Measurements from ENCODE around the gene CHCHD6. TPM values are rescaled to one million over a fixed set of nuclear protein-coding genes. Genes with fewer than 3 reads are reported as not detected.

Gene CHCHD6
- total and polyA plus RNA-seq, 2 of the 4 experiments (the other 2 are of a cell fraction), result 18.8 to 28.9 TPM

DNA sequence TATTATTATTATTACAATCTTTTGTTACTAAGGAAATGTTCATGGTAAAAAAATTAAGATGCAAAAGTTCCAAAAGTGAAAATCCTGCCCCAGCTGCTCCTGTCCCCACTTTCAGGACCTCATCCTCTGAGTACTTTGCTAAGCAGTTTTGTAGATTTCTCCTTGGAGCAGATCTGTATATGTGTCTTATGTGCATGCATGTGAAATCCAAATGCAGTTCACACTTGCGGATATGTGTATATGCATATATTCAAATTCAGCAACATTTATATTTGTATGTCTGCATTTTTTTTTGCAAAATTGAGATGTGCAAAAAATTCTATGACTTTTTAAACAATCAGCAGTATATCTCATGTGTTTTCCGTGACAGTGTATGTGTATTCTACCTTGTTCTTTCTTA lies 19.2 kb downstream of the CHCHD6 start:
- no peak overlapping the region for H3K9ac ChIP-seq (ENCODE audit: low read depth, low read length)
- H3K9me1 ChIP-seq (ENCODE audit: insufficient read depth, low read length), result no peaks in the 10 kb centered on the region
- no peak overlapping the region for H3K27ac ChIP-seq (ENCODE audit: insufficient read depth, low read length)
- in situ Hi-C loops (cut with MboI; ENCODE audit: low sequenced_read_pairs), result no loop called here
- no peaks in the 10 kb centered on the region for H3K27me3 ChIP-seq (ENCODE audit: control insufficient read depth, insufficient read depth, low read length)
- no peaks in the 10 kb centered on the region for H3K4me1 ChIP-seq (ENCODE audit: control insufficient read depth, insufficient read depth, low read length)
- ATAC-seq (ENCODE audit: low read depth) (no peak), DNase-seq (no peak)
- no peak overlapping the region for H3K4me3 ChIP-seq (ENCODE audit: insufficient read depth, low read depth, low read length)
- H3K4ac ChIP-seq (ENCODE audit: low read depth, low read length), result no peak overlapping the region
- H2AK5ac ChIP-seq (ENCODE audit: low read depth, low read length), result no peak overlapping the region
- H4K8ac ChIP-seq (ENCODE audit: low read depth in 2 of 2, low read length in 2 of 2), result no peak overlapping the region
- H2AK9ac ChIP-seq (replicated peaks; ENCODE audit: low read depth, low read length, poor library complexity), result no peak overlapping the region
- no peak overlapping the region for H2BK15ac ChIP-seq (ENCODE audit: low read depth, low read length)
- no peak overlapping the region for H2BK5ac ChIP-seq (ENCODE audit: low read depth, low read length, poor library complexity, severe bottlenecking)
- BruUV-seq (replicated peaks), result no TSS peak
- H4K5ac ChIP-seq (ENCODE audit: low read depth, low read length), result no peak overlapping the region
- no peak overlapping the region for H2BK20ac ChIP-seq (ENCODE audit: low read depth, low read length)
- WGBS, 2 experiments (ENCODE audit: extremely low coverage in 2 of 2, insufficient read length in 1 of 2), result no CpG with 5 or more reads among the region's 2 CpGs
- no peak overlapping the region for H3K14ac ChIP-seq (replicated peaks; ENCODE audit: low read depth, low read length)
- no peak overlapping the region for H2BK120ac ChIP-seq (ENCODE audit: low read depth, low read length)
- TF ChIP-seq RAD21 (IDR thresholded peaks at IDR 0.05; ENCODE audit: low read length) (no peak), SMC3 (IDR thresholded peaks at IDR 0.05; ENCODE audit: low read depth, low read length) (no peak), MXI1 (IDR thresholded peaks at IDR 0.05; ENCODE audit: borderline replicate concordance, low read depth, low read length) (no peak), CEBPB (IDR thresholded peaks at IDR 0.05; ENCODE audit: low read depth, low read length) (no peak), CHD1 (IDR thresholded peaks at IDR 0.05; ENCODE audit: low read depth, low read length) (no peak), NFE2L2 (IDR thresholded peaks at IDR 0.05; ENCODE audit: low read depth, low read length) (no peak), RFX5 (IDR thresholded peaks at IDR 0.05; ENCODE audit: low read depth, low read length) (no peak), POLR2A (IDR thresholded peaks at IDR 0.05; ENCODE audit: low read depth, low read length) (no peak), MAZ (IDR thresholded peaks at IDR 0.05; ENCODE audit: borderline replicate concordance, low read depth, low read length) (no peak), FOS (IDR thresholded peaks at IDR 0.05; ENCODE audit: low read depth, low read length) (no peak), MAFK (IDR thresholded peaks at IDR 0.05; ENCODE audit: low read depth, low read length) (no peak), RCOR1 (IDR thresholded peaks at IDR 0.05; ENCODE audit: insufficient replicate concordance, low read length) (no peak)
- TF ChIP-seq, protein P1, sequence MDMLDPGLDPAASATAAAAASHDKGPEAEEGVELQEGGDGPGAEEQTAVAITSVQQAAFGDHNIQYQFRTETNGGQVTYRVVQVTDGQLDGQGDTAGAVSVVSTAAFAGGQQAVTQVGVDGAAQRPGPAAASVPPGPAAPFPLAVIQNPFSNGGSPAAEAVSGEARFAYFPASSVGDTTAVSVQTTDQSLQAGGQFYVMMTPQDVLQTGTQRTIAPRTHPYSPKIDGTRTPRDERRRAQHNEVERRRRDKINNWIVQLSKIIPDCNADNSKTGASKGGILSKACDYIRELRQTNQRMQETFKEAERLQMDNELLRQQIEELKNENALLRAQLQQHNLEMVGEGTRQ (IDR thresholded peaks at IDR 0.05; ENCODE audit: low read depth, low read length), result no peak
- TF ChIP-seq, protein P2, sequence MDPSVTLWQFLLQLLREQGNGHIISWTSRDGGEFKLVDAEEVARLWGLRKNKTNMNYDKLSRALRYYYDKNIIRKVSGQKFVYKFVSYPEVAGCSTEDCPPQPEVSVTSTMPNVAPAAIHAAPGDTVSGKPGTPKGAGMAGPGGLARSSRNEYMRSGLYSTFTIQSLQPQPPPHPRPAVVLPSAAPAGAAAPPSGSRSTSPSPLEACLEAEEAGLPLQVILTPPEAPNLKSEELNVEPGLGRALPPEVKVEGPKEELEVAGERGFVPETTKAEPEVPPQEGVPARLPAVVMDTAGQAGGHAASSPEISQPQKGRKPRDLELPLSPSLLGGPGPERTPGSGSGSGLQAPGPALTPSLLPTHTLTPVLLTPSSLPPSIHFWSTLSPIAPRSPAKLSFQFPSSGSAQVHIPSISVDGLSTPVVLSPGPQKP (IDR thresholded peaks at IDR 0.05; ENCODE audit: borderline replicate concordance, low read depth, low read length), result no peak
- H3K18ac ChIP-seq (ENCODE audit: low read depth, low read length), result no peak overlapping the region
- H3K79me1 ChIP-seq (ENCODE audit: low read depth in 1 of 2, low read length in 2 of 2), result peaks cover 3% of the 10 kb centered on the region in 2 experiments; a peak in 1 of 4 replicates
- no peak overlapping the region for H3K56ac ChIP-seq (ENCODE audit: extremely low read depth, insufficient read depth, low read length)
- ChIA-PET POLR2A (ENCODE audit: unreplicated experiment) (no interaction called here), CTCF (no interaction called here)
- intact Hi-C loops (cut with micrococcal nuclease), result no loop called here
- H2AFZ ChIP-seq (replicated peaks; ENCODE audit: low read length, poor library complexity), result no peak overlapping the region
- no peak overlapping the region for H4K91ac ChIP-seq (ENCODE audit: insufficient read depth, low read depth, low read length)
- peaks cover 8% of the 10 kb centered on the region for H4K20me1 ChIP-seq (ENCODE audit: insufficient read depth, low read length)
- dilution Hi-C loops (cut with HindIII; ENCODE audit: low sequenced_read_pairs, unreplicated experiment), result no loop called here
- peaks cover 2% of the 10 kb centered on the region for H3K36me3 ChIP-seq (ENCODE audit: control insufficient read depth, insufficient read depth, low read length)
- H3K9me3 ChIP-seq (ENCODE audit: control insufficient read depth, insufficient read depth, low read length), result no peaks in the 10 kb centered on the region
- H3K4me2 ChIP-seq (ENCODE audit: low read depth, low read length), result no peak overlapping the region
- H3K23ac ChIP-seq (ENCODE audit: low read depth, low read length), result no peak overlapping the region

Data from IMR-90 (cell line).